Adrenal gland (tissue), 5 donors: Measurements from ENCODE around the gene PTPRJ.

Experiments used
- POLR2A ChIP-seq, 2 donors: fragments of 450-650 bp; IDR thresholded peaks; one replicate each; pipeline ENCODE4 v1.6.1; 2017; ENCODE audit warnings: antibody characterized with exemption in 2 of 2, mild to moderate bottlenecking in 2 of 2, moderate library complexity in 1 of 2
- TF ChIP-seq, protein P1 (sequence below), 6 experiments: fragments of 450-650 bp in 4 of 6; fragments of 200-600 bp in 2 of 6; sonication (generic) in 1 of 6; IDR thresholded peaks; 1 replicate in 5 of 6; 2 replicates in 1 of 6; pipeline versions ENCODE4 v1.5.1 to v1.8.0; 2016 to 2021; ENCODE audit warnings: antibody characterized with exemption in 6 of 6, mild to moderate bottlenecking in 2 of 6, moderate library complexity in 1 of 6
- donor health status: DM: no; HTN: no; CAD: no.

DNA sequence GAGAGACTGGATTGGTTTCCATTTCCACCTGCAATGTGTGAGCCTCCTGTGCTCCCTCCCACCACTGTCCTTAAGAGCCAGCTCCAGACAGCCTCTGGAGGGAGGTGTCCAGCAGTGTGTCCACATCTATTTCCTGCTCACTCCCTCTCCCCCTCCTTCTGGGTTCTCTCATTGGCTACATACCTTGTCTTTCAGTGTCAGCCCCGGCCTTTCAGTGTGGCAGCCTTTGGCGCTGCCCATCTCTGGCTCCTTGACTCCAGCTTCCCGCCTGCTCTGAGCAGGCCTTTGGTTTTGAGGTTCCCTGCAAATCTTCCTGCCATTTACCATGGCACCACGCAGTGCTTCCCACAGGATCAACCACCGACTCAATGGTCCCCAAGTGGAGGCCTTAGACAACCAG lies 19.0 kb upstream of the PTPRJ start:
- TF ChIP-seq, protein P1, sequence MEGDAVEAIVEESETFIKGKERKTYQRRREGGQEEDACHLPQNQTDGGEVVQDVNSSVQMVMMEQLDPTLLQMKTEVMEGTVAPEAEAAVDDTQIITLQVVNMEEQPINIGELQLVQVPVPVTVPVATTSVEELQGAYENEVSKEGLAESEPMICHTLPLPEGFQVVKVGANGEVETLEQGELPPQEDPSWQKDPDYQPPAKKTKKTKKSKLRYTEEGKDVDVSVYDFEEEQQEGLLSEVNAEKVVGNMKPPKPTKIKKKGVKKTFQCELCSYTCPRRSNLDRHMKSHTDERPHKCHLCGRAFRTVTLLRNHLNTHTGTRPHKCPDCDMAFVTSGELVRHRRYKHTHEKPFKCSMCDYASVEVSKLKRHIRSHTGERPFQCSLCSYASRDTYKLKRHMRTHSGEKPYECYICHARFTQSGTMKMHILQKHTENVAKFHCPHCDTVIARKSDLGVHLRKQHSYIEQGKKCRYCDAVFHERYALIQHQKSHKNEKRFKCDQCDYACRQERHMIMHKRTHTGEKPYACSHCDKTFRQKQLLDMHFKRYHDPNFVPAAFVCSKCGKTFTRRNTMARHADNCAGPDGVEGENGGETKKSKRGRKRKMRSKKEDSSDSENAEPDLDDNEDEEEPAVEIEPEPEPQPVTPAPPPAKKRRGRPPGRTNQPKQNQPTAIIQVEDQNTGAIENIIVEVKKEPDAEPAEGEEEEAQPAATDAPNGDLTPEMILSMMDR (IDR thresholded peaks at IDR 0.05) = no peak
- TF ChIP-seq POLR2A (IDR thresholded peaks at IDR 0.05) = no peak
